ENCODE measurements around the gene TMEM256. TPM values are rescaled to one million over a fixed set of nuclear protein-coding genes. Genes with fewer than 3 reads are reported as not detected.

The TMEM256 gene
- total and polyA plus RNA-seq, 9 of the 15 experiments (the other 6 are each of a cell fraction or from before 2014, with no cell fraction given): 43.4 to 177 (median 68.5) TPM

DNA sequence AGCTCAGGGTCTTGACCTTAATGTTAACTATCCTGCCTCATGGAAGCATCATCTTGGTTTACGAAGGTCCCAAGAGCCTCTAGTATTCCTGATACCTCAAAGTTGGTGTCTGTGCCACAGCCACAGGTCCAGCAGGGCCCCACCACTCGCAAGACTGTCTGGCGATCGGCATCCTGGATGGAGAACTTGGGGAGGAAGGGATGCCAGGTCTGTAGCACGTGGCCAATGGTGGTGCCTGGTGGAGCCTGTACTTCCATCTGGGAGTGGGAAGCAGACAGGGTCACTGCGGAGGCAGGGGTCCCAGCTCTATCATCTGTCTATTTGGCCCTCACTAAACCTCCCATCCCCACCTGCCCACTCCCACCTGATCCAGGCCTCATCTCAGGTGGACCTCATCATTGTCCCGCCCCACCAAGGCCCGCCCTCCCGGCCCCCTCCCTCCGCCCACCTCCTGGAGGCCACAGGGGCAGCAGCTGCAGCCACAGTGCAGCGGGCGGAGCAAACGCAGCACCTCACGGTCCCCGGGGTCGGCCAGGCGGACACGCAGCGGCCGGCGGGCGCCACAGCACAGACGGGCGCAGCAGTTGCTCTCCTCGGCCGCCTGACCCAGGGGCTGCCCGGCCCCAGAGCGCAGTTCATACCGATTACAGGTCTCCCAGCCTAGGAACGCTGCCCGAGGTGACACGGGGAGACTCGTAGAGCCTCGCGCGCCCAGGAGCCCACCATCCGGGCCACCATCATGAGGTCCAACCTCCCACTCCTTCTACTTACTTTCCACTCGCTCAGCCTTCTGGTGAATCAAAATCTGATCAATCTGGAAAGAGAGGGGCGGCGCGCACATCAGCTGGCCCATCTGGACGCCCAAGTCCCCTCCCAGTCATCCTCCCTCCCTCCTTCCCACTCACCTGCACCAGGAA lies 10.9 kb downstream of the TMEM256 start:
- CTCF ChIA-PET (ENCODE audit: low intra/inter-chr PET ratio): no interaction called here
- Histone ChIP-seq H3K27ac (ENCODE audit: extremely low read depth, low read depth, low read length) (no peak overlapping the region), H3K79me2 (ENCODE audit: control insufficient read depth, insufficient read depth, low read length) (no peaks in the 10 kb centered on the region), H4K20me1 (replicated peaks; ENCODE audit: control insufficient read depth, insufficient read depth, low read length) (no peaks in the 10 kb centered on the region), H3K9me1 (ENCODE audit: control insufficient read depth, insufficient read depth, low read length) (no peaks in the 10 kb centered on the region), H3K4me1 (replicated peaks in 1 of 2; ENCODE audit: control insufficient read depth in 2 of 2, insufficient read depth in 2 of 2, low read length in 2 of 2) (peaks cover 3 to 24% of the 10 kb centered on the region in 2 experiments; a peak in 4 of 5 replicates), H3K9ac (ENCODE audit: insufficient read depth in 1 of 2, low read depth in 2 of 2, low read length in 2 of 2) (peak overlapping the region in 1 of 2 experiments; percentile 97; a peak in 1 of 4 replicates), H3K4me3 (0 out of 2 replicates have a peak overlapping the region, but pooled peaks have one; percentile 68), H3K9me3 (replicated peaks; ENCODE audit: control insufficient read depth, insufficient read depth, low read depth, low read length) (no peaks in the 10 kb centered on the region), H3K4me2 (ENCODE audit: insufficient read depth, low read length) (no peak overlapping the region; the same call in 1 of the 2 replicates), H3K36me3 (ENCODE audit: control insufficient read depth, insufficient read depth, low read length) (peaks cover 8% of the 10 kb centered on the region; the same call in 1 of the 3 replicates), H2AFZ (ENCODE audit: low read depth, low read length) (no peak overlapping the region), H3K27me3 (ENCODE audit: control insufficient read depth in 2 of 2, insufficient read depth in 2 of 2, low read length in 2 of 2) (no peaks in the 10 kb centered on the region)
- DNase-seq (ENCODE audit: extremely low read depth in 1 of 4, low spot score in 3 of 4) (no peak), FAIRE-seq (no peak), ATAC-seq (no peak)
- BruUV-seq (replicated peaks): no TSS peak
- TF ChIP-seq POLR2G (IDR thresholded peaks at IDR 0.05; ENCODE audit: low read depth, low read length) (0 out of 2 replicates have a peak, but pooled peaks have one; percentile 20), RCOR1 (IDR thresholded peaks at IDR 0.05; ENCODE audit: borderline replicate concordance in 1 of 2, low read depth in 2 of 2, low read length in 2 of 2) (no peak), OTX1 (CRISPR knock-in tag; IDR thresholded peaks at IDR 0.05) (no peak), NBN (IDR thresholded peaks at IDR 0.05; ENCODE audit: low read depth) (no peak), HDAC8 (tag; IDR thresholded peaks at IDR 0.05) (no peak)
- POLR2A ChIA-PET: interaction anchor here (0.8 to 1.2 kb wide), 3 partner anchors 9 to 91 kb away, joined by 3 to 4 read pairs (median 3); partner anchors contain the start of genes POLR2A and TMEM256
- 74% methylated on average over 23 of the region's 42 CpGs for WGBS (ENCODE audit: insufficient coverage, low coverage, missing lambda C conversion rate)
- in situ Hi-C loops (cut with MboI) (no loop called here), intact Hi-C loops (cut with micrococcal nuclease) (no loop called here)
